Measurements from ENCODE around the gene FOXRED1. TPM values are rescaled to one million over a fixed set of nuclear protein-coding genes. Genes with fewer than 3 reads are reported as not detected.

Gene FOXRED1
- total and polyA plus RNA-seq, 3 experiments from 2014 or later = 16.3 to 42.4 (median 40.3) TPM

Other genes starting within 250 kb of the FOXRED1 start
- 1 to 10 TPM; 1.7 to 2.0 TPM for gene CDON, start 206.3 kb upstream of the FOXRED1 start, total RNA-seq
- gene CDON, start 206.3 kb upstream of the FOXRED1 start, polyA plus RNA-seq = not detected
- gene RPUSD4, start 57.5 kb upstream of the FOXRED1 start, total RNA-seq = 10 to 100 TPM; 47.3 to 48.8 TPM
- gene RPUSD4, start 57.5 kb upstream of the FOXRED1 start, polyA plus RNA-seq = 20.4 TPM
- 10 to 100 TPM; 17.9 to 19.0 TPM for gene FAM118B, start 57.4 kb upstream of the FOXRED1 start, total RNA-seq
- gene FAM118B, start 57.4 kb upstream of the FOXRED1 start, polyA plus RNA-seq = 14.2 TPM
- gene SRPRA, start 259 bp upstream of the FOXRED1 start, total RNA-seq = 100 to 1,000 TPM; 157 TPM
- 168 TPM for gene SRPRA, start 259 bp upstream of the FOXRED1 start, polyA plus RNA-seq
- 10 to 100 TPM; 10.6 to 11.3 TPM for gene TIRAP, start 13.9 kb downstream of the FOXRED1 start, total RNA-seq
- gene TIRAP, start 13.9 kb downstream of the FOXRED1 start, polyA plus RNA-seq = 13.0 TPM
- gene DCPS, start 34.9 kb downstream of the FOXRED1 start, total RNA-seq = 10 to 100 TPM; 40.0 to 42.4 TPM
- 59.6 TPM for gene DCPS, start 34.9 kb downstream of the FOXRED1 start, polyA plus RNA-seq
- gene ST3GAL4, start 86.5 kb downstream of the FOXRED1 start, total RNA-seq = 10 to 100 TPM; 11.0 to 12.5 TPM
- gene ST3GAL4, start 86.5 kb downstream of the FOXRED1 start, polyA plus RNA-seq = 8.3 TPM